Endometrial microvascular endothelial cells (primary cell): ENCODE results near the gene OR4D1. TPM values are rescaled to one million over a fixed set of nuclear protein-coding genes. Genes with fewer than 3 reads are reported as not detected.
"Not testable (repeated sequence)": the region's sequence is repeated elsewhere in the genome, so short reads cannot be mapped to it uniquely, and the experiment has no call there.

Experiments
- in situ Hi-C: cut with HindIII; loops from 2 replicates; pipeline ENCODE4 v1.10.0; 2017; ENCODE audit warnings: low sequenced_read_pairs, low pct_unique_long_range_greater_than_20kb; ENCODE audit errors: inconsistent ontology term
- total RNA-seq: library from RNA; depleted of rRNA; stranded (reverse); fragments of >200 nt; gene quantifications from one replicate; pipeline ENCODE4 v1.2.3, GENCODE V29; 2015; ENCODE audit errors: inconsistent ontology term

OR4D1 gene
- total RNA-seq: not detected

- in situ Hi-C loops: no loop called here
Observed at GRCh38 chr17:58147930-58148434, at the start of gene OR4D1. TSS of gene OR4D1 (plus strand) at chr17:58148384. CDS start at chr17:58155154, 6,770 bp downstream.

GRCh38 chr17:58100506-58100905 lies 47.7 kb upstream of the OR4D1 start:
- in situ Hi-C loops: no loop called here

- in situ Hi-C loops: not testable (repeated sequence)
Observed at GRCh38 chr17:58101898-58102297, 46.3 kb upstream of the OR4D1 start.

GRCh38 chr17:58105093-58105492 lies 43.1 kb upstream of the OR4D1 start:
- in situ Hi-C loops: no loop called here

GRCh38 chr17:58107306-58107705 lies 40.9 kb upstream of the OR4D1 start:
- in situ Hi-C loops: no loop called here

GRCh38 chr17:58109197-58109596 lies 39.0 kb upstream of the OR4D1 start:
- in situ Hi-C loops: no loop called here

GRCh38 chr17:58110012-58110411 lies 38.2 kb upstream of the OR4D1 start:
- in situ Hi-C loops: no loop called here

GRCh38 chr17:58111676-58112075 lies 36.5 kb upstream of the OR4D1 start:
- in situ Hi-C loops: no loop called here

GRCh38 chr17:58112970-58113631 lies 35.1 kb upstream of the OR4D1 start:
- in situ Hi-C loops: no loop called here

GRCh38 chr17:58113947-58114346 lies 34.2 kb upstream of the OR4D1 start:
- in situ Hi-C loops: no loop called here

GRCh38 chr17:58117382-58117781 lies 30.8 kb upstream of the OR4D1 start:
- in situ Hi-C loops: no loop called here

GRCh38 chr17:58119491-58119890 lies 28.7 kb upstream of the OR4D1 start:
- in situ Hi-C loops: no loop called here

GRCh38 chr17:58120195-58120822 lies 27.9 kb upstream of the OR4D1 start:
- in situ Hi-C loops: no loop called here

GRCh38 chr17:58121925-58122324 lies 26.3 kb upstream of the OR4D1 start:
- in situ Hi-C loops: no loop called here

- in situ Hi-C loops: no loop called here
Observed at GRCh38 chr17:58127846-58128245, 20.3 kb upstream of the OR4D1 start.

GRCh38 chr17:58132697-58133096 lies 15.5 kb upstream of the OR4D1 start:
- in situ Hi-C loops: not testable (repeated sequence)

GRCh38 chr17:58136669-58137279 lies 11.4 kb upstream of the OR4D1 start:
- in situ Hi-C loops: no loop called here

- in situ Hi-C loops: no loop called here
Observed at GRCh38 chr17:58141505-58141904, 6.7 kb upstream of the OR4D1 start.

- in situ Hi-C loops: not testable (repeated sequence)
Observed at GRCh38 chr17:58143335-58143734, 4.8 kb upstream of the OR4D1 start.

- in situ Hi-C loops: no loop called here
Observed at GRCh38 chr17:58144801-58145200, 3.4 kb upstream of the OR4D1 start.
